Rectal smooth muscle tissue (tissue), 1 donor: ENCODE data around the gene CCT8.
A peak's percentile ranks its signal among the peaks of the same experiment; 100 is the strongest.

Experiments used
- H3K27ac ChIP-seq: one replicate; pipeline ENCODE4 v1.7.0; 2013; ENCODE audit warnings: low read depth, low read length, inconsistent platforms
- H3K27me3 ChIP-seq: one replicate; pipeline ENCODE4 v1.7.0; 2013; ENCODE audit warnings: low read length; ENCODE audit not compliant: control insufficient read depth, insufficient read depth
- H3K36me3 ChIP-seq: one replicate; pipeline ENCODE4 v1.7.0; 2013; ENCODE audit warnings: low read length; ENCODE audit not compliant: control insufficient read depth, insufficient read depth
- H3K4me1 ChIP-seq: one replicate; pipeline ENCODE4 v1.7.0; 2013; ENCODE audit warnings: low read length; ENCODE audit not compliant: control insufficient read depth, insufficient read depth
- H3K4me3 ChIP-seq: one replicate; pipeline ENCODE4 v1.7.0; 2013; ENCODE audit warnings: low read length
- H3K9ac ChIP-seq: one replicate; pipeline ENCODE4 v1.7.0; 2013; ENCODE audit warnings: low read length

The CCT8 gene, protein sequence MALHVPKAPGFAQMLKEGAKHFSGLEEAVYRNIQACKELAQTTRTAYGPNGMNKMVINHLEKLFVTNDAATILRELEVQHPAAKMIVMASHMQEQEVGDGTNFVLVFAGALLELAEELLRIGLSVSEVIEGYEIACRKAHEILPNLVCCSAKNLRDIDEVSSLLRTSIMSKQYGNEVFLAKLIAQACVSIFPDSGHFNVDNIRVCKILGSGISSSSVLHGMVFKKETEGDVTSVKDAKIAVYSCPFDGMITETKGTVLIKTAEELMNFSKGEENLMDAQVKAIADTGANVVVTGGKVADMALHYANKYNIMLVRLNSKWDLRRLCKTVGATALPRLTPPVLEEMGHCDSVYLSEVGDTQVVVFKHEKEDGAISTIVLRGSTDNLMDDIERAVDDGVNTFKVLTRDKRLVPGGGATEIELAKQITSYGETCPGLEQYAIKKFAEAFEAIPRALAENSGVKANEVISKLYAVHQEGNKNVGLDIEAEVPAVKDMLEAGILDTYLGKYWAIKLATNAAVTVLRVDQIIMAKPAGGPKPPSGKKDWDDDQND

DNA sequence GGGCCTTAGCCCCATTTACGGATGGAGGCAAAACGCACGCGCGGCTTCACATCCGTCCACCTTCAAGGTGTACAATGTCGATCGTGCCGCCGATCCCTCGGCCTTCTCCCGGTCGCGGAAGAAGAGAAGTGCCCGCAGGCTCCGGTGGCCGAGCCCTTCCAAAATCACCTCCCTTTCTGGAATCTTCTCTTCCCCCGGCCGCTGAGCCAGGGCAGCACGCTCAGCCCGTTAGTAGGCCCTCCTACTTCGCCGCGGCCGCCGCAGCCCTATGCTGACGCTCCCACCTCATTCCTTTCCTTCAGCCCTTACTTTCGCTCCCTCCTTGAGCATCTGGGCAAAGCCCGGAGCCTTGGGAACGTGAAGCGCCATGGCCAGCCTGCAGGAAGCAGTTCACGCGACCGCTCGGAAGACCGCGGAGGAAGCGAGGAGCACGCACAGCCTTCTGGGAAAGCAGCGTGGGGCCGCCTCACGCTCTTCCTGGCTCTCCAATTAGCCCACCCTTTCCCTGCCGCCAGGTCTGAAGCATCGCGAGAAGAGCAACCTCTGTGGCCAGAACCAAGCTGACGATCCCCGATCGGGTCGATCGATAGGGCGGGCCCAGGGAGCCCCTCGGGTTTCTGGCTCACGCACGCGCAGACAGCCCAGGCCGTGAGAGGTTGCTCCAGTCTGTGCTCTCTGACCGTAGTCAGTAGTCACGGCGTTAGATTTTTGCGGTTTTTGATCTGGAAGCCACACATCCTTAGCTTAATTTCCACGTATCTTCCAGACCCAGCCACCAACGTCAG is at the start of gene CCT8:
Gene CCT8, minus strand, starts transcription at position 427 of the 785 bp plus-strand sequence. Its CDS starts 58 bp downstream, at position 369.
- Histone ChIP-seq H3K4me1 (peaks cover 12% of the 10 kb centered on the region), H3K36me3 (no peaks in the 10 kb centered on the region), H3K27me3 (no peaks in the 10 kb centered on the region), H3K4me3 (peak within 1 kb of the TSS; percentile 96), H3K27ac (peak within 1 kb of the TSS; percentile 90), H3K9ac (peak within 1 kb of the TSS; percentile 85)

DNA sequence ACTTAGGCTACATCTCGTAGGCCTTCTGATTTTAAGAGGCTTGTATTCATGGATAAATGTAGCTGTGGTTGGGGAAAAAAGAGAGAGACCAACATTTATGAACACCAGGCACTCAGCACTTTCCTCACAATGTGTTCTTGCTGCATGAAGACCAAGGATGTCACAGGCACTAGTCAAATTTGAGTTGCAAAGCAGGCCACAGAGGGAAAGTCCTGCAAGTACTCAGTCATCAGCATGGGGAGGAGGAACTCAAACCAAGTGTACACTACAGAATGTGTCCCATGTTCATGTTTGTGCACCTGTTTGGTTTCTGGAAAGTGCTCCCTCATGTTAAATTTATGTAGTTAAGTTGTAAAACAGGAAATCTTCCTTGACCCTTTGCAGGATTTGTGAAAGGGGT is 48.3 kb upstream of the CCT8 start:
- no peaks in the 10 kb centered on the region for H3K36me3 ChIP-seq

DNA sequence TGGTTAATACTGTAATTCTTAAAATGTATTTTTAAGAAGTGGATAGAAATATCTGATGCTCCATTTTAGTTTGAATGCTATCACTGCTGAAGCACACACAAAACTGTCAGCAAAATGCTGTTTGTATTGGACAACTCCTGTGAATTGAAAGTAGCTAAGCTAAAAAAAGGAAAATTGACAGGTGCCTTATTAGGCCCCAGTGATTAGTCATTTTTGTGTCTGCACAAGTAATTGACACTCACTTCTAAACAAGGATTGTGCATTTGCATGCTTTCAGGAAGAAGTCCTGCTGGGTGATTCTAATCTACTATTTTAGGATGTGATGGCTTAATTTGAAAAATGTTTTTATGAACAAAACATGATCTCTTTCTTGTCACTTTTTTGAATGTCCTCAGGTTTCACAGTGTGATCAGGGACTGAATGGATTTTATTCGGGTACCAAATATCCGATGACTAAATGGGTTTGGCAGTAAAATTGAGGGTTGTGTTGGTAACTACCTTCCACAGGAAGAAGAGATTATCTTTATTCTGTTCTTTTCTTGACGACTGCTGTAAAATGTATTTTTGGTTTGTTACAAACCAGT is 44.0 kb upstream of the CCT8 start:
- Histone ChIP-seq H3K36me3 (no peaks in the 10 kb centered on the region), H3K4me1 (no peaks in the 10 kb centered on the region), H3K27ac (no peak overlapping the region), H3K9ac (no peak overlapping the region), H3K4me3 (no peak overlapping the region), H3K27me3 (no peaks in the 10 kb centered on the region)

More for the DNA sequence above, 48.3 kb upstream of the CCT8 start:
- H3K4me1 ChIP-seq = no peaks in the 10 kb centered on the region
- no peaks in the 10 kb centered on the region for H3K27me3 ChIP-seq
- H3K27ac ChIP-seq = no peak overlapping the region
- H3K9ac ChIP-seq = no peak overlapping the region
- no peak overlapping the region for H3K4me3 ChIP-seq

DNA sequence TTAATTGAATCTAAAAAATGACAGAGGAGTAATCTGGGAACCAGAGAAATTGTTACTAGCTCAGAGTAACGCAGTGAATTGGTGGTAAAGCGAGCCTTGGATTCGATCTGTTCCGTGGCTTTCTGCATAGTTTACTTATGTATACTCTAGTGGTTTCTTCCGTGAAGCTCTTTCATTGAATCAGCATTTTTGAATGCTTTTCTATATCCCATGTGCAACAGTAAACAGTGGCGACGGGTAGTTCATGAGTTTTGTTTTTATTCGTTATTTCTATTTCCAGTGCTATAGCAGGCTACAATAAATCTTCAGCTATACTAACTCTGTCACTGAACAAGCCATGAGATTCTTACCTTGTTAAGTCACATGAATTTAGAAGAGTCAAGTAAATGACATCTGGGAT is 42.5 kb upstream of the CCT8 start:
- no peak overlapping the region for H3K9ac ChIP-seq
- no peaks in the 10 kb centered on the region for H3K4me1 ChIP-seq
- H3K27ac ChIP-seq = no peak overlapping the region
- H3K4me3 ChIP-seq = no peak overlapping the region
- H3K27me3 ChIP-seq = no peaks in the 10 kb centered on the region
- no peaks in the 10 kb centered on the region for H3K36me3 ChIP-seq

DNA sequence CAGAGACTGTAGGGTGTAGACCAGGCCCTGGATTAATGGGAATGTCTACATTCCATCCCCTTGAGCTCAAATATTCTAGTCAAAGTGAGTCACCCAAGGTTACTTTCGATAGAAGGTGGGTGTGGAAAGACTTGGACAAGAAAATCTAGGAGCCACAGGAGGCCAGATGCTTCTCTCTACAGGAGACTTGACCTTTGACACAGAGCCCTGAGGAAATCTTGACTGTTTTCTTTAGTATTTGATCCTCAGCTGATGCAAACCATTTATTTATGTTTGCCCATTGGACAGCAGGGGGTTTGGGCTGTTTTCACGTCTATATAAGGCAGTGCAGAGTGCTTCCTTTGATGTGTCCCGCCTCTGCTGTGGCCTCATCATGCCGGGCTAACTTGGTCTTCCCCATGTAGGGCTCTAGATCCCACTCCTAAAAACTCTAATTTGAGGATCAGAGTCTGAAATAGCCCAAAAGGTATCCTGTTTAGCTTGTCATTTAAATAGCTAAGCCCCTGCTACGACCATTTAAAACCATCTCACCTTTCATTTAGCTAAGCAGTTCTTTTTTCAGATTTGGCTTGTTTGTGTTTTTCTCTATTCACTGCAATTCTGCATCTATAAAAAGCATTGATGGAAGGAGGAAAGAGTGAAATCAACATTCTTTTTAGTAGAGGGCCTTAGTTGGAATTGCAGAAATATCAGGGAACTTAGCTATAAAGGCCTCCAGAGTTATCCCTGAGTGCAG is 41.5 kb upstream of the CCT8 start:
- H3K9ac ChIP-seq = no peak overlapping the region
- no peak overlapping the region for H3K27ac ChIP-seq

DNA sequence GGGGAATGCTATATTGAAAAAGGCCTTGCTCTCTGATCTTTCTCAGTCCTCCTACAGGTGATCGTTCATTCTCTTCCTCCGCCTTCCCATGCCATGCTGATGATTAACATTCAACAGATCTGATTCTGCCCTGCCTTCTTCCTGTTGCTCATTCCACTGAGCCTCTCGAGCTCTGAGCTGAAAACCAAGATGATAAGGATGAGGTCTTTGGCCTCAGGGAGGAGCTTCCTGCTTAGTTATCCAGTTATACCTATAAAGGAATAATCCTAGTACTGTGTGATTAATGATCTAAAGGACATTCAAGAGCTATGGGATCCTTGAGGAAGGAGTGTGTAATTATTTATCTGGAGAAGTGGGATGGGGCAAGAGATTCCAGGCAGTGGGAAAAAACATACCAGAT is 31.8 kb upstream of the CCT8 start:
- Histone ChIP-seq H3K27ac (no peak overlapping the region), H3K4me3 (no peak overlapping the region), H3K4me1 (no peaks in the 10 kb centered on the region), H3K36me3 (no peaks in the 10 kb centered on the region), H3K27me3 (no peaks in the 10 kb centered on the region), H3K9ac (no peak overlapping the region)

More for the DNA sequence above, 41.5 kb upstream of the CCT8 start:
- no peak overlapping the region for H3K4me3 ChIP-seq
- H3K27me3 ChIP-seq = no peaks in the 10 kb centered on the region
- no peaks in the 10 kb centered on the region for H3K36me3 ChIP-seq
- no peaks in the 10 kb centered on the region for H3K4me1 ChIP-seq

DNA sequence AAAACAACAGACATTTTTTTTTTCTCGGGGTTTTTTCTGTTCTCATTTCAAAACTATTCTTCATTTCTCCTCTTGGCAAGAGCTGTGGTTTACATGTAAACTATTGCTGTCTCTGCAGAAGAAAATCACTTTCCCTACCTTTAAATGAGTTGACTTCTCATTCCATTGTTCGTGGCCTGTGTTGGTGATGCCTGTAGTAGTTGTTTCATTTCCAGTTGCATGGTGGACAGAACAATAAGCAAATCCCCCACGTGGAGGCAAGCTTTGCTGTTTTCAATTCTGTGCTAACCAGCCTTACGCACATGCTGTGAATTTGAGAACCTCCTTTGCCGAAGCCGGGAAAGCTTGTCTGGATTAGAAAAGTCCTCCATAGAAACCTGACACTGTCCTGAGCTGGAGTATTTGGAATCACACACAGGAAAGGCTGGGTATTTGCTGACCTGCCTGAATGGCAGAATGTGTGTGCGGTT is 30.8 kb upstream of the CCT8 start:
- Histone ChIP-seq H3K27ac (no peak overlapping the region), H3K4me1 (no peaks in the 10 kb centered on the region), H3K9ac (no peak overlapping the region), H3K27me3 (no peaks in the 10 kb centered on the region), H3K36me3 (no peaks in the 10 kb centered on the region), H3K4me3 (no peak overlapping the region)

DNA sequence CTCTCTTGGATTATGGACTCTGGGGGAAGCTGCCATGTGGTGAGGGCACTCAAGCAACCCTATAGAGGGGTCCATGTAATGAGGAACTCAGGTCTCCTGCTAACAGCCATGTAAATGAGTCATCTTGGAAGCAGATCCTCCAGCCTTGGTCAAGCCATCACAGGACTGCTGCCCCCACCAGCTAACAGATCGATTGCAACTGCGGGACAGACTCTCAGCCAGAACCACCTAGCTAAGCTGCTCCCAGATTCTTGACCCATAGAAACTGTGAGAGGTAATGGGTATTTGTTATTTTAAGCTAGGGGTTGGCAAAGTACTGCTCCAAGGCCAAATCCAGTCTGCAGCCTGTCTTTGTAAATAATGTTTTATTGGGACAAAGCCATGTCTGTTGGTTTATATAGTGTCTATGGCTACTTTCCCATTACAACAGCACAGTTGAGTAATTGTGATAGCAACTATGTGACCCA is 29.4 kb upstream of the CCT8 start:
- H3K4me3 ChIP-seq = no peak overlapping the region
- H3K4me1 ChIP-seq = no peaks in the 10 kb centered on the region
- H3K27me3 ChIP-seq = no peaks in the 10 kb centered on the region
- no peak overlapping the region for H3K27ac ChIP-seq
- H3K9ac ChIP-seq = no peak overlapping the region
- H3K36me3 ChIP-seq = no peaks in the 10 kb centered on the region

DNA sequence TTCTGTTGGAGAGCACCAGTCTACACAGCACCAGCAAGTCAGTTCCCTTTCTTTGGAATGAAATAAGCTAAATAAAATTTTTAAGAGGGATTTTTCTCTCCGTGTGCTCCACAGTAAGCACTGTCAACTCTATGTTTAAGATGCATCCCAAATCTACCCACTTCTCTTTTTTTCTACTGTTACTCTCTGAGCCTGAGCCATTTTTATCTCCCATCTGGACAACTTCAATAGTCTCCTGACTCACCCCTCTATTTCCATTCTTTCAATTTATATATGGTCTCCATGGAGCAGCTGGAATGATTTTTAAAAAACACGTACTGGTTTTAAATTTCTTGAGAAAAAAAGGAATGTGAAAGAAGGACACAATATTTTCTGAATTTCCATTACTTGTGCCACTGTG is 24.7 kb upstream of the CCT8 start:
- no peaks in the 10 kb centered on the region for H3K27me3 ChIP-seq

DNA sequence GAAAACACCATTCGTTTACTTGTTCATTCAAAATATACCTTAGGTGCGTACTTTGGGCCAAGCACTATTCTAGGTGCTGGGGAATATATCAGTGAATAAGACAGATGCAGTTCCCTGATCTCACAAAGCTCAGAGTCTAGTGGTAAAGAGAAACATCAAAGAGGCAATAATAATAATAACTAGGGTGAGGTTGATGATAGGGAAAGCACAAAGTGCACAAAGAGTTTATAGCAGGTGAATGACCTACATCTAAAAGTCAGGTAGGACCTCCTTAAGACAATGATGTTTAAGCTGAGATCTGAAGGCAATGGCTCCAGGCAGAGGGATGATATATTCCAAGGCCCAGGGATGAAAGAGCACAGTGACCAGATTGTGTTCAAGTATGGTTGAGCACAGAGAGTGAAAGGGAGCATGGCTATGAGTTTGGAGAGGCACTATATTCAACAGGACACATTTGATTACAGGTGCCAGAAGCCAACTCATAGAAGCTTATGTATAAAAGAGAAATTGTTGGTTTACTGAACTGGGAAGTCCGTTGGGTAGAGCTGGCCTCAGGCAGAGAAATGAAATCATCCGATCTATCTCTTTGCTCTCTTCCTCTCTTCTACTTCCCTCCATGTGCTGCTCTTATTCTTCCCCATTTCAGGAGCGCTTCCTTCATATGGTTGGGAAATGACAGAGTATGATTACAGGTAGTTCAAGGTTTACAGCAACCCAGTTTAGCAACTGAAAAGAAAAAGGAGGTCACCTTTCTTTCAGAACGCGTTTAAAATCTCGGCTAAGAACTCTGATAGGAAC is 23.0 kb upstream of the CCT8 start:
- no peaks in the 10 kb centered on the region for H3K4me1 ChIP-seq
- no peak overlapping the region for H3K9ac ChIP-seq
- H3K27me3 ChIP-seq = no peaks in the 10 kb centered on the region
- H3K36me3 ChIP-seq = no peaks in the 10 kb centered on the region
- no peak overlapping the region for H3K4me3 ChIP-seq
- H3K27ac ChIP-seq = no peak overlapping the region

More for the DNA sequence above, 24.7 kb upstream of the CCT8 start:
- H3K9ac ChIP-seq = no peak overlapping the region
- H3K27ac ChIP-seq = no peak overlapping the region
- H3K4me1 ChIP-seq = no peaks in the 10 kb centered on the region
- no peaks in the 10 kb centered on the region for H3K36me3 ChIP-seq
- no peak overlapping the region for H3K4me3 ChIP-seq
